GM18519 (cell line): ENCODE measurements around the gene CD80.
"Not testable (repeated sequence)": the region's sequence is repeated elsewhere in the genome, so short reads cannot be mapped to it uniquely, and the experiment has no call there.

Source experiments
- ATAC-seq: cut with Tn5 transposase; IDR thresholded peaks from one replicate; pipeline ENCODE4 v1.9.1; 2021; ENCODE audit warnings: mild to moderate bottlenecking, moderate library complexity; ENCODE audit not compliant: unreplicated experiment, low FRiP score

CD80 gene

DNA sequence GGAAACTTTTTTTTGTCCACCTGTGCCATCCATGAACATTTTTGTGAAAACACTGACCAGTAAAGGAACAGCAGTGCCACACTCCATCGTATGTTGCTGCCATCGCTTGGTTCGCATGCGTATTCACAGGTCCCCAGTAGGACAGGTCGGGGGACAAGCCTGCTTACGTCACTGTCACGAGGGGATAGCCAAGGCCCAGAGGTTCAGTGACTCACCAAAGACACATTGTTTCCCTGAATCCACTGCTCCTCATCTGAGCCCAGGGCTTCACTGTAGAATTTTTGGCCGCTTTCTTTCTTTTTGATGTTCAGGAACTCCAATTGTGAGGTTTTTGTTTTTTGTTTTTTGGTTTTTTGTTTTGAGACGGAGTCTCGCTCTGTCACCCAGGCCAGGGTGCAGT, 25.8 kb upstream of the CD80 start:
- no peak for ATAC-seq

DNA sequence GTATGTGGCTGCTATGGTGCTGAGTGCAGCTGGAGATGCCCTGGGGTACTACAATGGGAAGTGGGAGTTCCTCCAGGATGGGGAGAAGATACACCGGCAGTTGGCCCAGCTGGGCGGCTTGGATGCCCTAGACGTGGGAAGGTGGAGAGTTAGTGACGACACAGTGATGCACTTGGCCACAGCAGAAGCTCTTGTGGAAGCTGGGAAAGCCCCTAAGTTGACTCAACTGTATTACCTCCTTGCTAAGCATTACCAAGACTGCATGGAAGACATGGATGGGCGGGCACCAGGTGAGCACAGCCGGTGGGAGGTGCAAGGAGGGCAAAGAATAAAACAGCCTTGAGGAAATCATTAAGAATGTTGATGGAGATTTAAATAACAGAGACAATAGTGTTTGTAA, 22.8 kb upstream of the CD80 start:
- ATAC-seq, result peak; percentile 49

DNA sequence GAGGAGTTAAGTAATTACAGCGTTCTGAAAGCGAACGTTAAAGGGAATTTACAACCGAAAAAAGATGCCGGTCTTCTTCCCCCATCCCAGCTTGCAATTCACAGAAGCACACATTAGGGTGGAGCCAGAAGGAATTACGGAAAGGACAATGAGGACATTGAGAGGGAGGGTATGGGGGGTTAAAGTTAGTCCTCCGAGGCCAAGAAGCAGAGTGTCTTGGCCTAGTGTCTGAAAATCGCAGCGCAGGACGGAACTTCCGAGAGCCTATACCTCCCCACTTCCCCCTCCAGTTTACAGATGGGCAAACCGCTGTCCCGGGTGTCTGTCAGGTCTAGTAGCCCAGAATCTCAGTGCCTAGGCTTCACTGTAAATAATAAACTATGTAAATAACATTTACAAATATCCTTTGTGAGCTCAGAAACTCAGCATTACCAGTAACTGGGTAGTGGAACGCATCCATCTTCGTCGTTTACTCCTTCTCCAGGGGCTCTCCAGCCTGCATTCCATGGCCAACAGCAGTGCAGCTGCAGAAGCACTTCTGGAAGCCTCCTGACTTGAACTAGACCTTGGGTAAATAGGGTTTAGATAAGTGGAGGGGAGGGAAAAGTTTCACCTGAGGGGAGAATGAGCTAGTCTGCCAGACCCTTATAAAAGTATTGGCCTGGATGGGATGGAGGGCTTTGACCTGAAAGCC, 20.8 kb upstream of the CD80 start:
- peak; percentile 39 for ATAC-seq

DNA sequence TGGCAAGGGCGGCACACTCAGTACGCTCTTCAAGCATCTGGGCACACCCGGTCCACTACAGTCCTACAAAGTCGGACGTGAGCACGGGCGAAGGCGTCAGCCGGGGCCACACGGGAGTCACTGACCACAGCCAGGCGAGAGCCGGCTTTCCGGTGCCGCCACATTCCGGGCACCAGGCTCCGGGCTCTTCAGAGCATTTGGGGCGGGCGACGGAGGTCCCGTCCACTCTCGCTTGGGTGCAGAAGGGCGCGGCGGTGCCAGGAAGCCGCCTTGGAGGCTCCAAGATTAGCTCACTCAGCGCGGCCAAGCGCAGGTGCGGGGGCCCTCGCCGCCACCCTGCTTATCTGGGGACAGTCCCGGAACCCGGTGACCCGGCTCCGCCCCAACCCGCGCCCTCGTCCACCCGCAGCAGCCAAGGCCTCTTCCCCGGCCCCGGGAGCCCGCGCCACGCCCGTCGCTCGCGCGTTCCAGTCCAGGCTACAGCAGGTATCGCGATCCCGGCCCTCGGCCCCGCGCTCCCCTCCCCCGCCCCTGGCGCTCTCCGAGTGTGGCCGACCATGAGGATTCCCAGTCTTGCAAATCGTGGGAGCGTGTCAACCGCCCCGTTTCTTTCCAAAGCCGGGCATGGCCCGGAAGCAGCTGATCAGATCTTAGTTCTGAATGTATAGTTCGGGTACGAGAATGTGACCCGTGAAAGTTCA, 20.1 kb upstream of the CD80 start, which contains the start of gene ADPRH:
Gene ADPRH, plus strand, starts transcription at position 127 of the 701 bp plus-strand sequence. CDS start 2,678 bp downstream, outside the sequence.
- peak; percentile 38 for ATAC-seq

DNA sequence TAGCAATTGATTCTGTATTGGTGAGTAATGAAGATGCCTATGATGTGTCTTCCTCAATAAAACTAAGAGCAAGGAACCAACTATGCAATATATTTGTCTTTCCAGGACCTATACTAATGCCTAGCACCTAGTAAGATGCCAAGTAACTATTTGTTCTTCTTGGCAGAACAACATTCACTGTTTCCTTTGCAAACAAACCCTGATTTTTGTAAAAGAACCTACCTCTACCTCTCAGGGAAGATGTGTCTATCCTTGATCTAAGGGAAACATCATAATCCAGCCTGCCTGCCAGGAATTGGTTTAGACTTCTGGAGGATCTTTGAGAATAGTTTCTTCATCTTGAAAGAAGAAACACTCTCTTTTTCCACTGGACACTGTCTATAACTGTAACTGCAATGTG, 16.1 kb upstream of the CD80 start:
- no peak for ATAC-seq

DNA sequence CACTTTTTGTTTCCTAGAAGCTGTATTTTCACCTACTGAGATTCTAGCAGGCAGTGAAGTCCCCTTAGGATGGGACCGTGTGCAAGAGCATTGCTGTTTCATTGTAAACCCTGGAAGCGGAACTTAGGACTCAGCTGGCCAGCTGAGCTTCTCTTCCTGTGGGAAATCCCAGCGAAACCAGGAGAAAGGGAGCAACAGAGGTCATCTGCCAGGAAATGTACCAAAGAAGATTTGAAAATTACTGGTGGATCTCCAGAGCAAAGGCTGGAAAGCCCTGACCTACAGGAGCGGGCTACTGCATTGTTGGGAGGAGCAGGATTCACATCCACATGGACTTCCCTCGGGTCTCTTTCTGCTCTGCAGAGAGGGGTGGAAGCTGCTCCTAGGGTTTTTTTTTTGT, 12.3 kb upstream of the CD80 start:
- ATAC-seq, result no peak

DNA sequence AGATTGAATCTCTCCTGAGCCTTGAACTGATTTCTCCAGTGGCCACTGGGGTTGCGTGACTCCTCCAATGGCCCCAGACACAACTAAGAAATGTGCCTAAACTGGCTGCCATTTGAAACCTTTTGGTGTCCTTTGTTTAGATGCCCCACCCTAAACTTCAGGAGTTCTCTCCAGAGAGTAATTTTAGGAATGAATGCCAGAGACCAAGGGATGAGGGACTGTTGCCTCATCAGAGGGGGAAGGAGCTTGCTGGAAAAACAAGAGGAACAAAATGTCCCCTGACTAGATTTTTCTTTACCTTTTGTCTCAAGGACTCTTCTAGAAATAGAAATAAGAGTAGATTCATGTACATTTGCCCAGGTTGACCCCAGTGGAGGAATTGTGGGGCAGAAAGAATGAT, 11.8 kb upstream of the CD80 start:
- ATAC-seq, result no peak

DNA sequence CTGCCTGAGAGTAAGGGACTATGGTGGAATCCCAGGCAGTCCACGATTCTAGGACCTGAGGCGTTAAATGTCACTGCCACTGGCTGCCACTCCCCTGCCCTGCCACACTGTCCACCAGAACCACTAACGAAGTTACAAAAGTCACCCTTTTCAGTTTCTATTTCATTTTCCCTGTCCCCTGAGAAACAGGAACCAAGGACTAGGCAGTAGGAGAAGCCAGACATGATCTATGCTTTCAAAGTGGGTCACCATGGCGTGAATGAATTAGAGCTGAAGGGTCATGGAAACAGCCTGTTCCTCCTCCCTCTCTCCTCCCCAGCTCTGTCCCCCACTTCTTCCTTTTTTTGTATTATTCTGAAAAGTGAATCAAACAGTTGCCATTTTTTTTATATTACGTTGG, 10.8 kb upstream of the CD80 start:
- peak; percentile 39 for ATAC-seq

DNA sequence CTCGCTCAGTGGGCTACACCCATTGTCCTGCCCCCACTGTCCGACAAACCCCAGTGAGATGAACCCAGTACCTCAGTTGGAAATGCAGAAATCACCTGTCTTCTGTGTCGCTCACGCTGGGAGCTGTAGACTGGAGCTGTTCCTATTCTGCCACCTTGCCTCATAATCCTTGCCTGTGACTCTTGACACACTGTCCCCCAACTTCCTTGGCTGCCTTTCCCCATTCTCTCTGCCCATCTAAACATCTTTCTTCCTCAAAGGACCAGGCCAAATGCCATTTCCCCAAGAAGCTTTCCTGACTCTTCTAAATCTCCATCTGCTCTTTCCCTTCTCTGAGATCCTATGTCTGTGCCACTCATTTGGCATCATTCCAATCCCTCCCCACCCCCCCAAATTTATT, 9.7 kb upstream of the CD80 start:
- no peak for ATAC-seq

DNA sequence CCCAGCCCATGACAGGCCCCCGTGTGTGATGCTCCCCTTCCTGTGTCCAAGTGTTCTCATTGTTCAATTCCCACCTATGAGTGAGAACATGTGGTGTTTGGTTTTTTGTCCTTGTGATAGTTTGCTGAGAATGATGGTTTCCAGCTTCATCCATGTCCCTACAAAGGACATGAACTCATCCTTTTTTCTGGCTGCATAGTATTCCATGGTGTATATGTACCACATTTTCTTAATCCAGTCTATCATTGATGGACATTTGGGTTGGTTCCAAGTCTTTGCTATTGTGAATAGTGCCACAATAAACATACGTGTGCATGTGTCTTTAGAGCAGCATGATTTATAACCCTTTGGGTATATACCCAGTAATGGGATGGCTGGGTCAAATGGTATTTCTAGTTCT, 3.9 kb upstream of the CD80 start:
- ATAC-seq, result not testable (repeated sequence)

DNA sequence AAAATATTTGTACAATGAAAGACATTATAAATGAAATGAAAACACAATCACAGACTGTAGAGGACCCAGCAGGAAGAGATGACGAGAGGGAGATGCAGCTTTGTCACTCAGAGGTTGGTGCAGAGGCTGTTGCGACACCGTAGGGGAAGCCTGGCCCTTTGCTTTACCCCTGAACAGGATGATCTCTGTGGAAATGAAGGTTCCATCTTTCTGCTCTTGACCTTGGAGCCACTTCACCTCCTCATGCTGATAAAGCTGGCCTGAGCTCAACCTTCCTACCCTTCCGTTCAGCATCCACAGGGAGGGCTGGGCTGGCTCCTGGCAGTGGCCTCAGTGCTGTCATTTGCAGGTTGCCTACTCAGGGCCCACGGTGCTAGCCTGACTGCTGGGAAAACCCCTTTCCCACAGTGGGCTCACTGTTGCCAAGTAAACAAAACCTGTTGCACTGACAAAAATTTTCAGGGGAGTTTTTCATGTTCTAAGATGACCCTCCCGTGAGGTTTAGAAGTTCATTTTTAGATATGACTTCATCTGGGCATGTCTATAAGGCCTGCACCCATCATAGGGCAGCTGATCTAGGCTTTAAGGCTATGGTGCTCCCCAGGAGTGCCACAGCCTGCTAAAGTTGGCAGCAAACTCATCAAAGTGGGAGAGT, 3.0 kb upstream of the CD80 start:
- peak; percentile 78 for ATAC-seq

DNA sequence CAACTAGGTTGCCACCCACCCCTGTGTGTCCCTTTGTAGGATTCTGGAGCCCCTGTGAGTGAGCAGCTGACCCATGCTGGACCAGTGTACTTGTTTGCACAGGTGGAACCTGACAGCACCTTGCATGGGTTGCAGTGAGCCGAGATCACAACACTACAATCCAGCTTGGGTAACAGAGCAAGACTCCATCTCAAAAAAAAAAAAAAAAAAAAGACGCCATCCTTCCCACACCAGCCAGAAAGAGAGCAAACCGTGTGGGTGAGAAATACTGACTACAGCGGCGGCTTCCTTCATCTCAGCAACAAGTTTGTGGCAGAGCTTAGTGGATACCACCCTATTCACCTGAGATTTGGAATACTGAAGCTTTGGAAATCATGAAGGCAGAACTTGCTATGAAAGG, 746 bp upstream of the CD80 start:
- no peak for ATAC-seq

DNA sequence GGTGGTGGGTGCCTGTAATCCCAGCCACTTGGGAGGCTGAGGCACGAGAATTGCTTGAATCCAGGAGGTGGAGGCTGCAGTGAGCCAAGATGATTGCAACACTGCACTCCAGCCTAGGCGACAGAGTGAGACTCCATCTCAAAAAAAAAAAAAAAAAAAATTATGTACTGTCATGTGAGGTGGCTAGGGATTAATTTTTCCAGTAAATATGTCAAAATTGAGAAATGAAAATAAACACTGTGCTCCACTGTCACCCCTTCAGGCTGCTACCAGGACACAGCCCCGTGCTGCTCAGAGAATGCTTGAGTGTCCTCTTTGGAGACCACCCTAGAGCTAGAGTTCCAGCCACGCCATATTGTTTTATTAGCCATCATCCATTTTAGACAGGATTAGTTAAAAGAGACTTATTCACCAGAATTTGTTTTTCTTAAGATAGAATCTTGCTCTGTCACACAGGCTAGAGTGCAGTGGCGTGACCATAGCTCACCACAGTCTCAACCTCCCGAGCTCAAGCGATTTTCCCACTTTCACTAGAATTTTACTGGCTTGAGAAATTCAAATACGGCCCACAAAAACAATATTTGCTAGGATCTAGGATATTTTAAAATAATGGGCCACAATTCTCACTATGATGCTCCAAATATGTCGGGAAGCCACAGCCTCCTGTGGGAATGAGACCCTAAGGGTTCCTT, 642 bp downstream of the CD80 start:
- no peak for ATAC-seq

DNA sequence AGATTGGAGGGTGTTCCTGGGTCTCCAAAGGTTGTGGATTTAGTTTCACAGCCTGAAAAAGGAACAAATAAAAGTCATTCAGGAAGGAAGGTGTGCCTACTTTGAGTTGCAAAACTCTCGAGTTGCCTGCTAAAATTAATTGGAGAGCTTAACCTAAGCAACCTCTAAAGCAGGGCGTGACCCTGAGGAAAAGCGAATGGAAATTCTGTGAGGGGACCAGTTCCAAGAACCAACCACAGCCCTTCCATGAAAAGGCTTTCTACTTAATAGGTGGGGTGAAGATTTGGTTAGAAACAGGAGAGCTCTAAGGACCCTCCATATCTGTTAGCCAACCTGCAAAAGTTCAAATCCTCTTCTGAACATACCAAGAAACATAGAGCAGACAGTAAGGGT, 1.5 kb downstream of the CD80 start:
- no peak for ATAC-seq

DNA sequence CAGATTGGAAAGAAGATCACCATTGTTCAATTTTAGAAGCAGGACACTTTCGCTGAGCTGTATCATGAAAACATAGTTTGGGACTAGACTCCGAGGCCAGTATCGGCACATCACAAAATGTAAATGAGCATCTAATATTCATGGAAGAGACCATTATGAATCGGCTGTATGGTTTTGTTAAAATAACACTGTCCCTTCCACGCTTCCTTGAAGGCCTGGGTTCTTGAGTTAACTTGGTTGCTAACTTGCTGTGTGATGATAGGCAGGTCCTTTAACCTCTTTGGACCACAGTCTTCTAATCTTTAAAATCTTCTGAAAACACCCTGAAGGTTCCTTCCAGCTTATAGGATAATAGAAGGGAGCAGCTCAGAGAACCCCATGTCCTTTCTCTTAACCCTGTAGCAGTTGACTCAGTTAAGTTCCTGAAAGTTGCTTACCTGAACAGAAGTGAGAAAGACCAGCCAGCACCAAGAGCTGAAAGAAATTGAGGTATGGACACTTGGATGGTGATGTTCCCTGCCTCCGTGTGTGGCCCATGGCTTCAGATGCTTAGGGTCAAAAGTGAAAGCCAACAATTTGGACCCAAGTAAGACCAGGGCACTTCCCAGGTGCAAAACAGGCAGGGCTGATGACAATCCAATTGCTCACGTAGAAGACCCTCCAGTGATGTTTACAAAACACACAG, 2.1 kb downstream of the CD80 start:
- no peak for ATAC-seq

DNA sequence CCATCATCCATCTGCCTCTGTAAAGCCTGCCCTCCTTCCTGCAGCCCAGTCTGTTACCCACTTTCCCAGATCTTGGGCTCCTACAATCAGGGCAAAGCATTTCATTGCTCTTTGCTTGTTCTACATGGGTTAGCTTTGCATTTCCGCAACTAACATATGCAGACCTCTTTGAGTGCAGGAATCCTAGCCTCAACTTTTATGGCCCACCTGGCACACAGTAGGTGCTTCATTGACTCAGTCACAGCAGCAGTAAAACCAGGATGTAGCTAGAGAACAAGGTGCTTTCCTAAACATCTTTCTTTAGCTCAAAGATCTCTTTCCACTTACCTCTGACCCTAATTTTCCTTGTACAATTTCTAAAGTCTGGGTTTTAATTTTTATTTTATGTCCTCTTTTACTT, 3.5 kb downstream of the CD80 start:
- no peak for ATAC-seq

DNA sequence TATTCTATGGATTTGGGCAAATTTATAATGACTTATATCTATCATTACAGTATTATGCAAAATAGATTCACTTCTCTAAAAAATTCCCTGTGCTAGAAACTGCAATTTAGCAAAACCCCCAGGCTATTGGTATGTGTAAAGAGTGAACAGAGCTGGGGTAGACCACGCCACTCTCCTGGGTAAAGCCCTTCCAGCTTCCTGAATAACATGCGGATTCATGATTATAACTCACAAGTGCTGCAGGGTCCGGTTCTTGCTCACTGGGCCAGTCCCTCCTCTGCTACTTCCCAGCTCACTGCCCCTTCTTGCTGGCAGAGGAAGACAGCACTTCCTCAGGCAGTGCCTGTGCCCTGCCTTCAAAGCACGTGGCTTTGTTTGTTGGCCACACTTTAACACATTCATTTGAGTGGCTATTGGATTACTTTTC, 4.1 kb downstream of the CD80 start:
- no peak for ATAC-seq

DNA sequence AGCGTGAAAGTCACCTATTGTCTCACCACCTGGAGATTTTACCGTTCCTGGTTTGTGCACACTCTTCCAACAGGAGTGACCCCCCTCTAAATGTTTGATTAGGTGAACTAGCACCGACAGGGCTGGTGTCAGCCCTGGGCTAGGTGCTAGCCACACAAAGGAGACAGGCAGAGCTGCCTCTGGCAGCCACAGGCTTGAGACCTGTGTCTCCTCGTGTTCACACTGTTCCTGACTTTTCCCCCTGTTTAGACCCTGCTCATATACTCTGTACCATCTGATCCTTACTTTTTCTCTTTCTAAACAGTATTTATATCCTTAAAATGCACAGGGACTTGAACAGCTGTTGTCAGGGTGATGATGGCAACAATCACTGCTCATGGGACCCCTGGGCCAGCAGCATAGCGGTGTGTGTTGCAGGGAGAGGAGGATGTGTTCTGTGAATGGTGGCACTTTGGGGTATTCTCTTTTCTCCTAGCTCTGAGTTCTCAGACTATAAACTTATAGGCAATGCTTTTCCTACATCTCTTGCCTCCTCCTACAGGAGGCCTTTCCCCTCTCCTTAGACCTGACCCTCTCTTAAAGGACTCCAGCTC, 5.5 kb downstream of the CD80 start:
- ATAC-seq, result no peak

DNA sequence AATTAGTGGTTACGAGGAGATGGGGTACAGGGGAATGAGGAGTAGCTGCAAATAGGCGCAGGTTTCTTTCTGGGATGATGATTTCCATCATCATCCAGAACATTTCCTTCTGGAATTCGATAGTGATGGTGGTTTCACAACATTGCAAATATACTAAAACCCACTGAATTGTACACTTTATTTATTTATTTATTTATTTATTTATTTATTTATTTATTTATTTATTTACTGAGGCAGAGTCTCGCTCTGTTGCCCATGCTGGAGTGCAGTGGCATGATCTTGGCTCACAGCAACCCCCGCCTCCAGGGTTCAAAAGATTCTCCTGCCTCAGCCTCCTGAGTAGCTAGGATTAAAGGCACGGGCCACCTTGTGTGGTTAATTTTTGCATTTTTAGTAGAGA, 6.5 kb downstream of the CD80 start:
- not testable (repeated sequence) for ATAC-seq

DNA sequence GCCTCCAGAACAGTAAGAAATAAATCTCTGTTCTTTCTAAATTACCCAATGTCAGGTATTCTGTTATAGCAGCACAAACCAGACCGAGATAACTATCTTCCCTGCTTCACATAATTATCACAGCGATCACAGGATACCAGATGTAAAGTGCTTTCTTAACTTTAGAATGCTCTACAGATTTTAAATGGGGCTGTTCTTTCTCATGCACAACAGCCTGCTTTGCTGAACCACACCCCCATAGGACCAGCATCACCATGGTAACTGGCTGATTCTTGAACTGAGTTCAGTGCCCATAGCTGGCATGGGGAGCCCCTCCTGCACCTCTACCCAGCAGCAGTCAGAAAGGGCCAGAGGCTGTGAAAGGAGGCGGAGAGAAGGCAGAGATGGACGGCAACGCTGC, 7.8 kb downstream of the CD80 start:
- no peak for ATAC-seq
